Measurements from ENCODE around the gene ITIH2.
"Not testable (repeated sequence)": the region's sequence is repeated elsewhere in the genome, so short reads cannot be mapped to it uniquely, and the experiment has no call there.

The ITIH2 gene

GRCh38 chr10:7768417-7768816, 65.3 kb downstream of the ITIH2 start:
- Histone ChIP-seq H3K79me2 (ENCODE audit: low read length) (no peaks in the 10 kb centered on the region), H3K27ac (ENCODE audit: low read length) (no peak overlapping the region), H4K20me1 (ENCODE audit: insufficient read depth, low read length) (no peaks in the 10 kb centered on the region), H3K9me3 (replicated peaks; ENCODE audit: insufficient read depth, low read length) (no peaks in the 10 kb centered on the region), H3K9ac (ENCODE audit: low read length) (no peak overlapping the region), H3K4me2 (ENCODE audit: low read depth, low read length) (no peak overlapping the region), H3K36me3 (replicated peaks; ENCODE audit: insufficient read depth, low read length) (peaks cover 4% of the 10 kb centered on the region), H3F3A (ENCODE audit: insufficient read depth, low read length) (no peaks in the 10 kb centered on the region), H3K9me2 (replicated peaks; ENCODE audit: insufficient read depth, low read length) (no peaks in the 10 kb centered on the region), H3K4me3 (ENCODE audit: low read length) (no peak overlapping the region), H3K27me3 (replicated peaks; ENCODE audit: insufficient read depth, low read length) (no peaks in the 10 kb centered on the region), H3K4me1 (ENCODE audit: low read length) (no peaks in the 10 kb centered on the region), H2AFZ (ENCODE audit: low read length) (no peak overlapping the region)
- DNase-seq: no peak
- TF ChIP-seq EZH2 (optimal IDR thresholded peaks at IDR 0.05; ENCODE audit: low read depth, low read length): no peak
- TF ChIP-seq CTCF (IDR thresholded peaks at IDR 0.05; ENCODE audit: low read length): no peak
- no peak for TF ChIP-seq EZH2phosphoT487 (IDR thresholded peaks at IDR 0.05; ENCODE audit: low read length)

GRCh38 chr10:7773845-7774801, 71.0 kb downstream of the ITIH2 start:
- Histone ChIP-seq H3K4me2 (ENCODE audit: low read depth, low read length) (no peak overlapping the region), H3F3A (ENCODE audit: insufficient read depth, low read length) (no peaks in the 10 kb centered on the region), H4K20me1 (ENCODE audit: insufficient read depth, low read length) (no peaks in the 10 kb centered on the region), H3K9ac (ENCODE audit: low read length) (no peak overlapping the region), H2AFZ (ENCODE audit: low read length) (no peak overlapping the region), H3K27ac (ENCODE audit: low read length) (no peak overlapping the region), H3K27me3 (replicated peaks; ENCODE audit: insufficient read depth, low read length) (no peaks in the 10 kb centered on the region), H3K4me1 (ENCODE audit: low read length) (no peaks in the 10 kb centered on the region), H3K4me3 (ENCODE audit: low read length) (no peak overlapping the region), H3K9me3 (replicated peaks; ENCODE audit: insufficient read depth, low read length) (no peaks in the 10 kb centered on the region), H3K79me2 (ENCODE audit: low read length) (no peaks in the 10 kb centered on the region), H3K36me3 (replicated peaks; ENCODE audit: insufficient read depth, low read length) (no peaks in the 10 kb centered on the region; the same call in none of the 2 replicates), H3K9me2 (replicated peaks; ENCODE audit: insufficient read depth, low read length) (no peaks in the 10 kb centered on the region)
- no peak for DNase-seq
- TF ChIP-seq CTCF (IDR thresholded peaks at IDR 0.05; ENCODE audit: low read length): no peak
- TF ChIP-seq EZH2phosphoT487 (IDR thresholded peaks at IDR 0.05; ENCODE audit: low read length): no peak
- no peak for TF ChIP-seq EZH2 (optimal IDR thresholded peaks at IDR 0.05; ENCODE audit: low read depth, low read length)

- TF ChIP-seq CTCF (IDR thresholded peaks at IDR 0.05; ENCODE audit: low read length): no peak
- TF ChIP-seq EZH2phosphoT487 (IDR thresholded peaks at IDR 0.05; ENCODE audit: low read length): no peak
- no peak for TF ChIP-seq EZH2 (optimal IDR thresholded peaks at IDR 0.05; ENCODE audit: low read depth, low read length)
- H4K20me1 ChIP-seq (ENCODE audit: insufficient read depth, low read length): no peaks in the 10 kb centered on the region
- H2AFZ ChIP-seq (ENCODE audit: low read length): no peak overlapping the region
- peaks cover 12% of the 10 kb centered on the region; the same call in 1 of the 2 replicates for H3K79me2 ChIP-seq (ENCODE audit: low read length)
- DNase-seq: no peak
- H3K4me3 ChIP-seq (ENCODE audit: low read length): no peak overlapping the region
- no peaks in the 10 kb centered on the region; the same call in none of the 2 replicates for H3K36me3 ChIP-seq (replicated peaks; ENCODE audit: insufficient read depth, low read length)
- H3K4me1 ChIP-seq (ENCODE audit: low read length): no peaks in the 10 kb centered on the region
- H3K9me2 ChIP-seq (replicated peaks; ENCODE audit: insufficient read depth, low read length): no peaks in the 10 kb centered on the region
- no peak overlapping the region for H3K9ac ChIP-seq (ENCODE audit: low read length)
- no peak overlapping the region for H3K27ac ChIP-seq (ENCODE audit: low read length)
- no peaks in the 10 kb centered on the region for H3K9me3 ChIP-seq (replicated peaks; ENCODE audit: insufficient read depth, low read length)
- H3F3A ChIP-seq (ENCODE audit: insufficient read depth, low read length): no peaks in the 10 kb centered on the region
- no peaks in the 10 kb centered on the region for H3K27me3 ChIP-seq (replicated peaks; ENCODE audit: insufficient read depth, low read length)
- no peak overlapping the region for H3K4me2 ChIP-seq (ENCODE audit: low read depth, low read length)
Observed at GRCh38 chr10:7776777-7777176, 73.7 kb downstream of the ITIH2 start.

GRCh38 chr10:7782194-7782593, 79.1 kb downstream of the ITIH2 start:
- not testable (repeated sequence) for H4K20me1 ChIP-seq (ENCODE audit: insufficient read depth, low read length); H3K9ac ChIP-seq (ENCODE audit: low read length); H3K27me3 ChIP-seq (replicated peaks; ENCODE audit: insufficient read depth, low read length); H3K4me1 ChIP-seq (ENCODE audit: low read length); H3F3A ChIP-seq (ENCODE audit: insufficient read depth, low read length); H3K4me2 ChIP-seq (ENCODE audit: low read depth, low read length); H2AFZ ChIP-seq (ENCODE audit: low read length); DNase-seq; H3K27ac ChIP-seq (ENCODE audit: low read length); H3K9me2 ChIP-seq (replicated peaks; ENCODE audit: insufficient read depth, low read length); H3K9me3 ChIP-seq (replicated peaks; ENCODE audit: insufficient read depth, low read length); H3K4me3 ChIP-seq (ENCODE audit: low read length); H3K36me3 ChIP-seq (replicated peaks; ENCODE audit: insufficient read depth, low read length)
- peaks cover 64% of the 10 kb centered on the region for H3K79me2 ChIP-seq (ENCODE audit: low read length)
